ENCODE results near the gene UBE2L3. TPM values are rescaled to one million over a fixed set of nuclear protein-coding genes. Genes with fewer than 3 reads are reported as not detected.

Gene UBE2L3
- polyA plus RNA-seq, 4 donors, result 54.0 to 82.1 (median 64.7) TPM

DNA sequence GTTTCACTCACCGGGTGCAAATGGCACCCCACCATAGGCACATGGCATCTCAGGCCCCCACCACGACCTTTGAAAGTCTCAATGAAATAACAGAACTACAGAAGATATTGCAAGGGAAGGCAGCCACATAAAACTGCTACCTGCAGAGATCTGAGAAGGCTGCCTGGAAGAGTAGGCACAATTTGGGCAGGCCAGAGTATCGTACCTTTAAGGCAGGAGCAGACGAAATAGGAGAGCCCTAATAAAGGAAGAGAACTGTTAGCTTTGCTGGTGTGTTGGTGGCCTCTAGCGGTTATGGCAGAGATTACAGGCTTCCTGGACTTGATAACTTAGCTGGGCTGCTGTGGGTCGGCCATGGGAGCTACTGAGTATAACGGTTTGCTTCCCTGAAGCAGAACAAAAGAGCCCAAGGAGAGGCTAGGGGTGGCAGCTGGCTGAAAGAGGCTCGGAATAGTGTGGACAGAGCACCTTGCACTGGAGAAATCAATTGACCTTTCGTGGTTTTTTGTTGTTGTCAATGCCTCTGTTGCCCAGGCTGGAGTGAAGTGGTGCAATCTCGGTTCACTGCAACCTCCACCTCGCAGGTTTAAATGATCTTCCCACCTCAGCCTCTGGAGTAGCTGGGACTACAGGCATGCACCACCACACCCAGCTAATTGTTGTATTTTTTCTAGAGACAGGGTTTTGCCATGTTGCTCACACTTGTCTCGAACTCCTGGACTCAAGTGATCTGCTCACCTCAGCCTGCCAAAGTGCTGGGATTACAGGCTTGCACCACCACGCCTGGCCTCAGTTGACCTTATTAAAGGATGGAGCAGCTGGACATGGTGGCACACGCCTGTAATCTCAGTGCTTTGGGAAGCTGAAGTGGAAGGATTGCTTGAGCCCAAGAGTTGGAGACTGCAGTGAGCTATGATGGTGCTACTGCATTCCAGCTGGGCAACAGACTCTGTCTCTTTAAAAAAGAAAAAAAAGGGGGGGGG, 79.4 kb downstream of the UBE2L3 start:
- 46 to 52% (median 49%) methylated on average over 14 of the region's 14 CpGs for WGBS, 3 donors
- DNase-seq, result peak; percentile 84 to 85
- Histone ChIP-seq H3K4me1 (ENCODE audit: control insufficient read depth in 3 of 3, insufficient read depth in 2 of 3, low read depth in 1 of 3, low read length in 2 of 3) (peaks cover 0 to 17% (median 0%) of the 10 kb centered on the region in 3 donors), H3K4me3 (ENCODE audit: low read depth in 1 of 3, low read length in 3 of 3) (no peak overlapping the region), H3K9me3 (ENCODE audit: control insufficient read depth in 2 of 2, insufficient read depth in 1 of 2, low read depth in 1 of 2, low read length in 1 of 2) (no peaks in the 10 kb centered on the region), H3K27me3 (ENCODE audit: control insufficient read depth in 3 of 3, insufficient read depth in 3 of 3, low read length in 3 of 3) (no peaks in the 10 kb centered on the region), H3K36me3 (ENCODE audit: control insufficient read depth in 3 of 3, insufficient read depth in 2 of 3, low read depth in 1 of 3, low read length in 3 of 3) (peaks cover 0 to 60% (median 0%) of the 10 kb centered on the region in 3 donors), H3K27ac (ENCODE audit: low read depth in 1 of 3, low read length in 2 of 3) (no peak overlapping the region)
- no peak for FAIRE-seq

DNA sequence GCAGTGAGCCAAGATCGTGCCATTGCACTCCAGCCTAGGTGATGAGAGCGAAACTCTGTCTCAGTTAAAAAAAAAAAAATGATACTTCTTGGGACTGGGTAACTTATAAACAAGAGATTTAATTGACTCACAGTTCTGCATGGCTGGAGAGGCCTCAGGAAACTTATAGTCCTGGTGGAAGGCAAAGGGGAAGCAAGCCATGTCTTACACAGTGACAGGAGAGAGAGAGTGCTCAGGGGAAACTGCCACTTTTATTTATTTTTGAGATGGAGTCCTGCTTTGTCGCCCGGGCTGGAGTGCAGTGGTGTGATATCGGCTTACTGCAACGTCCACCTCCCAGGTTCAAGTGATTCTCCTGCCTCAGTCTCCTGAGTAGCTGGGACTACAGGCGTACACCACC, 82.8 kb downstream of the UBE2L3 start:
- peaks cover 0 to 54% (median 0%) of the 10 kb centered on the region in 3 donors for H3K36me3 ChIP-seq (ENCODE audit: control insufficient read depth in 3 of 3, insufficient read depth in 2 of 3, low read depth in 1 of 3, low read length in 3 of 3)
- H3K4me1 ChIP-seq (ENCODE audit: control insufficient read depth in 3 of 3, insufficient read depth in 2 of 3, low read depth in 1 of 3, low read length in 2 of 3), result peaks cover 0 to 24% (median 6%) of the 10 kb centered on the region in 3 donors
- no peaks in the 10 kb centered on the region for H3K9me3 ChIP-seq (ENCODE audit: control insufficient read depth in 2 of 2, insufficient read depth in 1 of 2, low read depth in 1 of 2, low read length in 1 of 2)
- no peak for FAIRE-seq
- no peaks in the 10 kb centered on the region for H3K27me3 ChIP-seq (ENCODE audit: control insufficient read depth in 3 of 3, insufficient read depth in 3 of 3, low read length in 3 of 3)
- no peak overlapping the region for H3K27ac ChIP-seq (ENCODE audit: low read depth in 1 of 3, low read length in 2 of 3)
- no peak for DNase-seq
- no peak overlapping the region for H3K4me3 ChIP-seq (ENCODE audit: low read depth in 1 of 3, low read length in 3 of 3)
- 92 to 96% (median 95%) methylated on average over 7 of the region's 7 CpGs for WGBS, 3 donors

- peaks cover 0 to 49% (median 0%) of the 10 kb centered on the region in 3 donors for H3K36me3 ChIP-seq (ENCODE audit: control insufficient read depth in 3 of 3, insufficient read depth in 2 of 3, low read depth in 1 of 3, low read length in 3 of 3)
- FAIRE-seq (no peak), DNase-seq (no peak)
- WGBS, 3 donors, result 7 to 17% (median 16%) methylated on average over 6 of the region's 6 CpGs
- H3K4me1 ChIP-seq (ENCODE audit: control insufficient read depth in 3 of 3, insufficient read depth in 2 of 3, low read depth in 1 of 3, low read length in 2 of 3), result peaks cover 0 to 24% (median 6%) of the 10 kb centered on the region in 3 donors
- H3K27ac ChIP-seq (ENCODE audit: low read depth in 1 of 3, low read length in 2 of 3), result peak overlapping the region in 1 of 3 donors; percentile 8
- H3K4me3 ChIP-seq (ENCODE audit: low read depth in 1 of 3, low read length in 3 of 3), result peak overlapping the region in 2 of 3 donors; percentile 49 to 62
- no peaks in the 10 kb centered on the region for H3K27me3 ChIP-seq (ENCODE audit: control insufficient read depth in 3 of 3, insufficient read depth in 3 of 3, low read length in 3 of 3)
- no peaks in the 10 kb centered on the region for H3K9me3 ChIP-seq (ENCODE audit: control insufficient read depth in 2 of 2, insufficient read depth in 1 of 2, low read depth in 1 of 2, low read length in 1 of 2)
Measured at GRCh38 chr22:21650823-21651520, 83.5 kb downstream of the UBE2L3 start.

DNA sequence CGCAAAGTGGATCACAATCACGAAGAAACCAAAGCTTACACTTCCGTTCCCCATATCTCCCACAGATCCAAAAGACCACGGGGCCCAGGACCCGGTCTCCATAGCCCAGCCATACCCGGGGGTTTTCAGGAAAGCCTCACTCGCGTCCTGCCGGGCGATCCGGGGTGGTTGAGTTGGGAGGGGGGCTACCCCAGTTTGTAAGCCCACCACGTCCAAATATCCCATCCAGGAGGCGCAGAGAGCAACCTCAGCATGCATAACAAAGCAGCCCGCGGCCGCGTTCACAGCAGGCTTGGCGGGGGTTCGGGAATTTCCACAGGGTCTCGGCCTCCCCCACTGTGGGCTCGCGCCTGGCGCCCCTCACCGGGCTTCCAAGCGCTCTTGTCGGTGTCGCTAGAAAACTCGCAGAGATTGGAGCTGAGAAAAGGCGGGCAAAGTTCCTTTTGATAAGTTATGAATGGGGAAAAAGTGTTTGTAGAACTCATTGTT, 84.1 kb downstream of the UBE2L3 start:
- Histone ChIP-seq H3K27me3 (ENCODE audit: control insufficient read depth in 3 of 3, insufficient read depth in 3 of 3, low read length in 3 of 3) (no peaks in the 10 kb centered on the region), H3K4me1 (ENCODE audit: control insufficient read depth in 3 of 3, insufficient read depth in 2 of 3, low read depth in 1 of 3, low read length in 2 of 3) (peaks cover 0 to 24% (median 6%) of the 10 kb centered on the region in 3 donors), H3K36me3 (ENCODE audit: control insufficient read depth in 3 of 3, insufficient read depth in 2 of 3, low read depth in 1 of 3, low read length in 3 of 3) (peaks cover 0 to 43% (median 0%) of the 10 kb centered on the region in 3 donors), H3K4me3 (ENCODE audit: low read depth in 1 of 3, low read length in 3 of 3) (peak overlapping the region in 2 of 3 donors; percentile 49 to 62), H3K9me3 (ENCODE audit: control insufficient read depth in 2 of 2, insufficient read depth in 1 of 2, low read depth in 1 of 2, low read length in 1 of 2) (no peaks in the 10 kb centered on the region), H3K27ac (ENCODE audit: low read depth in 1 of 3, low read length in 2 of 3) (peak overlapping the region in 2 of 3 donors; percentile 3 to 8)
- no peak for DNase-seq
- WGBS, 3 donors, result 1% methylated on average over 29 of the region's 29 CpGs
- no peak for FAIRE-seq

- no peak for FAIRE-seq
Measured at GRCh38 chr22:21652010-21652546, 84.6 kb downstream of the UBE2L3 start.

DNA sequence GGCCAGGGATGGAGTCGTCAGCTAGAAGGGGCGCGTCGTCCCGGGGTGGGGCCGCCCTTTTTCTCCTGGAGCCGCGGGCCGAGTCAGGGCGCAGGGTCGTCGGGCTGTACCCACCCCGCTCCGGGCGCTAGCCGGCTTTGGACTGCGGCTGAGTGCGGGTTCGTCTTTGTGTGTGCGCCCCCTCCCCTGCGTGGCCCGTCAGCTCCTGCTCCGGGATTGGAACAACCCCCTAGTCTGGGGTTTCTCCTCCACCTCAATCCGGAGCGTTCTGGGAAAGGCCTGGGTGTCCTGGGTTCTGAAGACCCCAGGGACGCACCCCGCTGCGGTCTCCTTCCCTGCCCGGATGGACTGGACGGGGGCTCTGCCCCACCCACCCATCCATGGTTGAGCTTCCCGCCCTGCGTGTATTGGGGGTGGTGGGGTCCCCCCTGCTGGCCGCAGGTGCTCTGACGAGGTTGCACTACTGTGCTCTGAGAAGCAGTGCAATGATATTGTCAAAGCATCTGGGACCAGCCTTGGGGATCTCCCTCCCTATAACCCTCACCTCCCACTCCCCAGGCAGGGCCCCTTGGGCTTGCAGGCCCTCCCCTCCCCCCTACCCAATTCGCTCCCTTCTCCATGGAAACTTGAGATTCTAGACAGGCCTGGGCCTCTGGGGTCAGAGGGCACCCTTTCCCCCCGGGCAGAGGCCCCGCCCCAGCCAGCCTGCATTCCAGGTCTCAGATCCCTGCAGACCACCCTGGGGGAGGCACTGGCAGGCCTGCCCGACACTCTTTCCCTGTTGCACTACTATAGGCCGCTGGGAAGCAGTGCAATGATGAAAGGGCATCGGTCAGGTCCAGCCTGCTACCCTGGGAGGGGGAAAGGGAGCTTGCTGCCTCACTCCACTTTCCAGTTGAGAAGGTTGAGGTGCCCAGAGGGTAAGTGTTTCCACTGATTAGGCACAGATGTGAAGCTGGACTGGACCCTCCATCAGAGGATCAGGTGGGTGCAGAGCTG, 85.3 kb downstream of the UBE2L3 start:
- no peak for DNase-seq
- H3K4me3 ChIP-seq (ENCODE audit: low read depth in 1 of 3, low read length in 3 of 3), result peak overlapping the region; percentile 38 to 62 (median 51)
- no peaks in the 10 kb centered on the region for H3K27me3 ChIP-seq (ENCODE audit: control insufficient read depth in 3 of 3, insufficient read depth in 3 of 3, low read length in 3 of 3)
- H3K36me3 ChIP-seq (ENCODE audit: control insufficient read depth in 3 of 3, insufficient read depth in 2 of 3, low read depth in 1 of 3, low read length in 3 of 3), result peaks cover 0 to 34% (median 0%) of the 10 kb centered on the region in 3 donors
- H3K27ac ChIP-seq (ENCODE audit: low read depth in 1 of 3, low read length in 2 of 3), result no peak overlapping the region
- no peak for FAIRE-seq
- peaks cover 0 to 24% (median 6%) of the 10 kb centered on the region in 3 donors for H3K4me1 ChIP-seq (ENCODE audit: control insufficient read depth in 3 of 3, insufficient read depth in 2 of 3, low read depth in 1 of 3, low read length in 2 of 3)
- 20 to 35% (median 29%) methylated on average over 29 to 40 of the region's 40 CpGs for WGBS, 3 donors
- H3K9me3 ChIP-seq (ENCODE audit: control insufficient read depth in 2 of 2, insufficient read depth in 1 of 2, low read depth in 1 of 2, low read length in 1 of 2), result no peaks in the 10 kb centered on the region

More at GRCh38 chr22:21652010-21652546, 84.6 kb downstream of the UBE2L3 start:
- DNase-seq, result peak; percentile 87 to 93
- 0 to 1% (median 0%) methylated on average over 39 to 44 of the region's 44 CpGs for WGBS, 3 donors
- Histone ChIP-seq H3K27me3 (ENCODE audit: control insufficient read depth in 3 of 3, insufficient read depth in 3 of 3, low read length in 3 of 3) (no peaks in the 10 kb centered on the region), H3K4me3 (ENCODE audit: low read depth in 1 of 3, low read length in 3 of 3) (peak overlapping the region; percentile 38 to 62 (median 51)), H3K36me3 (ENCODE audit: control insufficient read depth in 3 of 3, insufficient read depth in 2 of 3, low read depth in 1 of 3, low read length in 3 of 3) (peaks cover 0 to 38% (median 0%) of the 10 kb centered on the region in 3 donors), H3K4me1 (ENCODE audit: control insufficient read depth in 3 of 3, insufficient read depth in 2 of 3, low read depth in 1 of 3, low read length in 2 of 3) (peaks cover 0 to 24% (median 6%) of the 10 kb centered on the region in 3 donors), H3K27ac (ENCODE audit: low read depth in 1 of 3, low read length in 2 of 3) (peak overlapping the region in 1 of 3 donors; percentile 3), H3K9me3 (ENCODE audit: control insufficient read depth in 2 of 2, insufficient read depth in 1 of 2, low read depth in 1 of 2, low read length in 1 of 2) (no peaks in the 10 kb centered on the region)

- H3K27me3 ChIP-seq (ENCODE audit: control insufficient read depth in 3 of 3, insufficient read depth in 3 of 3, low read length in 3 of 3), result no peaks in the 10 kb centered on the region
- 30 to 41% (median 33%) methylated on average over 17 of the region's 17 CpGs for WGBS, 3 donors
- no peak for DNase-seq
- no peak overlapping the region for H3K27ac ChIP-seq (ENCODE audit: low read depth in 1 of 3, low read length in 2 of 3)
- no peaks in the 10 kb centered on the region for H3K9me3 ChIP-seq (ENCODE audit: control insufficient read depth in 2 of 2, insufficient read depth in 1 of 2, low read depth in 1 of 2, low read length in 1 of 2)
- peaks cover 0 to 14% (median 0%) of the 10 kb centered on the region in 3 donors for H3K36me3 ChIP-seq (ENCODE audit: control insufficient read depth in 3 of 3, insufficient read depth in 2 of 3, low read depth in 1 of 3, low read length in 3 of 3)
- peak overlapping the region in 2 of 3 donors; percentile 42 to 57 for H3K4me3 ChIP-seq (ENCODE audit: low read depth in 1 of 3, low read length in 3 of 3)
- no peak for FAIRE-seq
- peaks cover 0 to 19% (median 6%) of the 10 kb centered on the region in 3 donors for H3K4me1 ChIP-seq (ENCODE audit: control insufficient read depth in 3 of 3, insufficient read depth in 2 of 3, low read depth in 1 of 3, low read length in 2 of 3)
Measured at GRCh38 chr22:21657020-21657359, 89.5 kb downstream of the UBE2L3 start.

Data from small intestine (tissue), 7 donors.